Measurements from ENCODE around the gene RTN4RL1. TPM values are rescaled to one million over a fixed set of nuclear protein-coding genes. Genes with fewer than 3 reads are reported as not detected.
"Not testable (repeated sequence)": the region's sequence is repeated elsewhere in the genome, so short reads cannot be mapped to it uniquely, and the experiment has no call there.

The RTN4RL1 gene
- total RNA-seq, 4 donors from 2014 or later = 7.3 to 12.6 (median 7.8) TPM

GRCh38 chr17:1899403-1900000, 125.6 kb downstream of the RTN4RL1 start:
- Histone ChIP-seq H3K4me1 (no peaks in the 10 kb centered on the region), H3K4me3 (no peak overlapping the region), H3K9me3 (no peaks in the 10 kb centered on the region), H3K27ac (no peak overlapping the region), H3K27me3 (no peaks in the 10 kb centered on the region), H3K36me3 (peaks cover 0 to 60% (median 14%) of the 10 kb centered on the region in 3 donors)
- TF ChIP-seq CTCF (IDR thresholded peaks at IDR 0.05) (peak in 1 of 5 experiments; percentile 15), EP300 (IDR thresholded peaks at IDR 0.05) (no peak), POLR2A (IDR thresholded peaks at IDR 0.05) (no peak)
- DNase-seq (ENCODE audit: low spot score in 2 of 2) = no peak
- 85 to 88% methylated on average over 8 of the region's 8 CpGs for WGBS, 2 donors

- no peaks in the 10 kb centered on the region for H3K9me3 ChIP-seq
- H3K27me3 ChIP-seq = no peaks in the 10 kb centered on the region
- no peak overlapping the region for H3K27ac ChIP-seq
- DNase-seq (ENCODE audit: low spot score in 2 of 2) = no peak
- WGBS, 2 donors = 87 to 88% methylated on average over 12 of the region's 12 CpGs
- no peak overlapping the region for H3K4me3 ChIP-seq
- TF ChIP-seq POLR2A (IDR thresholded peaks at IDR 0.05) (no peak), EP300 (IDR thresholded peaks at IDR 0.05) (no peak), CTCF (IDR thresholded peaks at IDR 0.05) (no peak)
- H3K36me3 ChIP-seq = peaks cover 0 to 66% (median 14%) of the 10 kb centered on the region in 3 donors
- H3K4me1 ChIP-seq = no peaks in the 10 kb centered on the region
These were observed 126.3 kb downstream of the RTN4RL1 start for GRCh38 chr17:1898872-1899271.

- no peaks in the 10 kb centered on the region for H3K27me3 ChIP-seq
- no peak overlapping the region for H3K27ac ChIP-seq
- peaks cover 0 to 72% (median 14%) of the 10 kb centered on the region in 3 donors for H3K36me3 ChIP-seq
- H3K4me3 ChIP-seq = no peak overlapping the region
- WGBS, 2 donors = 84 to 88% methylated on average over 17 of the region's 17 CpGs
- H3K4me1 ChIP-seq = no peaks in the 10 kb centered on the region
- TF ChIP-seq EP300 (IDR thresholded peaks at IDR 0.05) (no peak), POLR2A (IDR thresholded peaks at IDR 0.05) (no peak), CTCF (IDR thresholded peaks at IDR 0.05) (no peak)
- DNase-seq (ENCODE audit: low spot score in 2 of 2) = no peak
- H3K9me3 ChIP-seq = no peaks in the 10 kb centered on the region
These were observed 126.8 kb downstream of the RTN4RL1 start for GRCh38 chr17:1898332-1898731.

GRCh38 chr17:1897105-1897656, 128.0 kb downstream of the RTN4RL1 start:
- H3K27ac ChIP-seq = no peak overlapping the region
- H3K4me1 ChIP-seq = no peaks in the 10 kb centered on the region
- peaks cover 0 to 78% (median 14%) of the 10 kb centered on the region in 3 donors for H3K36me3 ChIP-seq
- DNase-seq (ENCODE audit: low spot score in 2 of 2) = no peak
- H3K27me3 ChIP-seq = no peaks in the 10 kb centered on the region
- 92 to 96% methylated on average over 18 of the region's 18 CpGs for WGBS, 2 donors
- no peaks in the 10 kb centered on the region for H3K9me3 ChIP-seq
- no peak overlapping the region for H3K4me3 ChIP-seq
- TF ChIP-seq POLR2A (IDR thresholded peaks at IDR 0.05) (no peak), EP300 (IDR thresholded peaks at IDR 0.05) (no peak), CTCF (IDR thresholded peaks at IDR 0.05) (no peak)

- Histone ChIP-seq H3K27me3 (no peaks in the 10 kb centered on the region), H3K4me1 (no peaks in the 10 kb centered on the region), H3K36me3 (peaks cover 0 to 83% (median 14%) of the 10 kb centered on the region in 3 donors), H3K4me3 (no peak overlapping the region), H3K9me3 (no peaks in the 10 kb centered on the region), H3K27ac (no peak overlapping the region)
- no peak for DNase-seq (ENCODE audit: low spot score in 2 of 2)
- WGBS, 2 donors = 79% methylated on average over 25 of the region's 25 CpGs
- TF ChIP-seq POLR2A (IDR thresholded peaks at IDR 0.05) (no peak), EP300 (IDR thresholded peaks at IDR 0.05) (no peak), CTCF (IDR thresholded peaks at IDR 0.05) (no peak)
These were observed 128.7 kb downstream of the RTN4RL1 start for GRCh38 chr17:1896243-1897104.

- not testable (repeated sequence) for H3K9me3 ChIP-seq; H3K27ac ChIP-seq; H3K4me1 ChIP-seq; H3K27me3 ChIP-seq; H3K4me3 ChIP-seq; DNase-seq (ENCODE audit: low spot score in 2 of 2)
- peaks cover 0 to 93% (median 14%) of the 10 kb centered on the region in 3 donors for H3K36me3 ChIP-seq
- 93 to 94% methylated on average over 11 of the region's 11 CpGs for WGBS, 2 donors
These were observed 129.7 kb downstream of the RTN4RL1 start for GRCh38 chr17:1895479-1895878.

Measured in tibial nerve (tissue), 4 donors.